Mucosa of gallbladder (tissue), 1 donor: ENCODE results near the gene CTTNBP2. TPM values are rescaled to one million over a fixed set of nuclear protein-coding genes. Genes with fewer than 3 reads are reported as not detected.

Experiments
- DNase-seq: peaks from one replicate; pipeline ENCODE4 v3.0.0-alpha.2; 2020; ENCODE audit warnings: low spot score
- total RNA-seq: library from RNA; stranded (reverse); gene quantifications from one replicate; pipeline ENCODE4 v1.2.1, GENCODE V29; 2021
- donor health status: DM: no; HTN: no; CAD: no.

Gene CTTNBP2
- total RNA-seq, 1 donor from 2014 or later, result 10.6 TPM

- no peak for DNase-seq
These were observed 183.1 kb downstream of the CTTNBP2 start for GRCh38 chr7:117690147-117690546.

GRCh38 chr7:117689406-117689805 lies 183.8 kb downstream of the CTTNBP2 start:
- DNase-seq, result no peak

- DNase-seq, result no peak
These were observed 185.1 kb downstream of the CTTNBP2 start for GRCh38 chr7:117688126-117688525.

GRCh38 chr7:117686311-117686935 lies 186.8 kb downstream of the CTTNBP2 start:
- DNase-seq, result no peak

- no peak for DNase-seq
These were observed 187.4 kb downstream of the CTTNBP2 start for GRCh38 chr7:117685795-117686194.

- no peak for DNase-seq
These were observed 189.6 kb downstream of the CTTNBP2 start for GRCh38 chr7:117683430-117684175.

GRCh38 chr7:117682681-117683385 lies 190.4 kb downstream of the CTTNBP2 start:
- no peak for DNase-seq

- DNase-seq, result no peak
These were observed 194.1 kb downstream of the CTTNBP2 start for GRCh38 chr7:117679120-117679519.

- DNase-seq, result no peak
These were observed 197.5 kb downstream of the CTTNBP2 start for GRCh38 chr7:117675497-117676435.

GRCh38 chr7:117674617-117675016 lies 198.6 kb downstream of the CTTNBP2 start:
- DNase-seq, result peak; percentile 14

- DNase-seq, result no peak
These were observed 199.4 kb downstream of the CTTNBP2 start for GRCh38 chr7:117673839-117674238.

- peak; percentile 25 for DNase-seq
These were observed 199.9 kb downstream of the CTTNBP2 start for GRCh38 chr7:117673367-117673766.

GRCh38 chr7:117672453-117672852 lies 200.8 kb downstream of the CTTNBP2 start:
- no peak for DNase-seq

GRCh38 chr7:117669818-117670217 lies 203.4 kb downstream of the CTTNBP2 start:
- DNase-seq, result no peak

GRCh38 chr7:117667456-117667855 lies 205.8 kb downstream of the CTTNBP2 start:
- DNase-seq, result no peak

- DNase-seq, result no peak
These were observed 206.6 kb downstream of the CTTNBP2 start for GRCh38 chr7:117666689-117667088.

GRCh38 chr7:117666031-117666430 lies 207.2 kb downstream of the CTTNBP2 start:
- no peak for DNase-seq

GRCh38 chr7:117665368-117665767 lies 207.9 kb downstream of the CTTNBP2 start:
- no peak for DNase-seq

GRCh38 chr7:117664047-117664446 lies 209.2 kb downstream of the CTTNBP2 start:
- DNase-seq, result no peak

- DNase-seq, result no peak
These were observed 211.9 kb downstream of the CTTNBP2 start for GRCh38 chr7:117661328-117661727.
